ENCODE data around the gene SAT2.

DNA sequence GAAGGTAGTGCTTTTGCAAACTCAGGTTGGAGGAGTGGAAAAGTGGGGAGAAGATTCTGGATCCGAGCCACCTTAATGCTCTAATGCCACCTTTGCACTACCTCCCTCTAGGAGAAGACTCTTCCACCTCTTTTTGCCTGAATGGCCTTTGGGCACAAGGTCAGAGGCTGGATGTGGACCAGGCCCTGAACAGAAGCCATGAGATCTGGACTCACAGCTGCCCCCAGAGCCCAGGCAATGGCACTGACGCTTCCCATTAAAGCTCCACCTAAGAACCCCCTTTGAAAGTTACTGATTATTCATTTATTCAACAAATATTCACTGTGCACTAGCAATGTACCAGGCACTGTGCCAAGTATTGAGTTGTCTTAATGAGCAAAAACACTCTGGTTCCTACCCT lies 5.5 kb upstream of the SAT2 start:
- TF ChIP-seq POLR2AphosphoS5 (IDR thresholded peaks at IDR 0.05; ENCODE audit: low read depth, low read length) (no peak), SIN3A (IDR thresholded peaks at IDR 0.05; ENCODE audit: borderline replicate concordance, insufficient read depth, low read length) (no peak), REST (IDR thresholded peaks at IDR 0.05; ENCODE audit: insufficient read depth in 1 of 2, low read depth in 2 of 2, low read length in 2 of 2) (no peak)
